Loucy (cell line): Measurements from ENCODE around the gene FAHD1.

ENCODE experiments used
- H2AFZ ChIP-seq: fragments of 200-600 bp; sonication (generic); 2 replicates; pipeline ENCODE4 v1.6.0; 2016; ENCODE audit warnings: antibody characterized with exemption, mild to moderate bottlenecking, low read length, moderate library complexity
- H3F3A ChIP-seq: fragments of 200-600 bp; 2 replicates; pipeline ENCODE4 v1.6.0; 2016; ENCODE audit warnings: antibody characterized with exemption, low read depth, mild to moderate bottlenecking
- H3K27me3 ChIP-seq: fragments of 200-600 bp; sonication (generic); 2 replicates; pipeline ENCODE4 v1.6.1; 2014; ENCODE audit warnings: low read length, mild to moderate bottlenecking; ENCODE audit not compliant: insufficient read depth, poor library complexity, severe bottlenecking
- H3K36me3 ChIP-seq: fragments of 200-600 bp; sonication (generic); 2 replicates; pipeline ENCODE4 v1.6.1; 2016; ENCODE audit warnings: low read length; ENCODE audit not compliant: insufficient read depth
- H3K4me1 ChIP-seq: fragments of 200-600 bp; sonication (generic); 2 replicates; pipeline ENCODE4 v1.5.1; 2014; ENCODE audit warnings: low read length, mild to moderate bottlenecking; ENCODE audit not compliant: insufficient read depth, poor library complexity, severe bottlenecking
- H3K4me2 ChIP-seq: fragments of 200-600 bp; sonication (generic); 2 replicates; pipeline ENCODE4 v1.6.0; 2014; ENCODE audit warnings: antibody characterized with exemption, low read length, low read depth, mild to moderate bottlenecking; ENCODE audit not compliant: poor library complexity, severe bottlenecking
- H3K4me3 ChIP-seq: fragments of 200-600 bp; sonication (generic); 2 replicates; pipeline ENCODE4 v1.5.1; 2014; ENCODE audit warnings: low read length, mild to moderate bottlenecking, mixed read lengths; ENCODE audit not compliant: poor library complexity, severe bottlenecking
- H3K79me2 ChIP-seq: fragments of 200-600 bp; sonication (generic); 2 replicates; pipeline ENCODE4 v1.6.1; 2014; ENCODE audit warnings: low read length; ENCODE audit not compliant: insufficient read depth
- H3K9ac ChIP-seq: fragments of 200-600 bp; sonication (generic); 2 replicates; pipeline ENCODE4 v1.6.0; 2014; ENCODE audit warnings: mild to moderate bottlenecking, low read depth, low read length, moderate library complexity; ENCODE audit not compliant: poor library complexity, severe bottlenecking
- H3K9me2 ChIP-seq: fragments of 200-600 bp; sonication (generic); replicated peaks from 2 replicates; pipeline ENCODE4 v1.6.1; 2016; ENCODE audit warnings: low read depth, low read length, mixed read lengths
- H3K9me3 ChIP-seq: fragments of 200-600 bp; sonication (generic); 2 replicates; pipeline ENCODE4 v1.6.1; 2014; ENCODE audit warnings: mild to moderate bottlenecking, antibody characterized with exemption, low read length, low read depth; ENCODE audit not compliant: insufficient read depth
- H4K20me1 ChIP-seq: fragments of 200-600 bp; sonication (generic); 2 replicates; pipeline ENCODE4 v1.6.0; 2014; ENCODE audit warnings: antibody characterized with exemption, low read length, mild to moderate bottlenecking; ENCODE audit not compliant: insufficient read depth, poor library complexity, severe bottlenecking
- EZH2phosphoT487 ChIP-seq: fragments of 200-600 bp; IDR thresholded peaks from 2 replicates; pipeline ENCODE4 v1.6.1; 2018; ENCODE audit warnings: antibody characterized with exemption, mild to moderate bottlenecking, moderate library complexity, borderline replicate concordance
- TF ChIP-seq, protein P1 (sequence below): fragments of 200-600 bp; sonication (generic); conservative IDR thresholded peaks from 2 replicates; pipeline ENCODE4 v1.5.1; 2014; ENCODE audit warnings: mild to moderate bottlenecking, antibody characterized with exemption, low read length

Gene FAHD1

DNA sequence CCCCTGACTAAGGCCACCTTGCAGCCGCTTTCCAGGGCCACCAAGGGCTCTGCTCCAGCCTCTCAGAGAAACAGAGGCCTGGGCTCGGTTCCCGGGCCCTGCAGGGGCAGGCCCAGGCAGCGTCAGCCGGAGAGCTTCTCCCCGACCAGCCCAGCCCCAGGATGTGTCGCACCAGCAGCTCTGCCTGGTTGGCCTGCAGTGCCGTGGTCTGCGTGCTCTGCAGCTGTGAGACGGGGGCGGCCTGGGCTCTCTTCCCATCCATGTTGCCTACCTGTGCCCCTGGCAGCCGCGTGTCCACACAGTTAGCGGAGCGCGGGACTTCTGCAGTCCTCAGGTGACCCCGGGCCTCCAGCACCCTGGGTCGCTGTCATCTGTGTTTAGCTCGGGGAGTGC, 38.3 kb upstream of the FAHD1 start:
- Histone ChIP-seq H3K79me2 (peaks cover 25% of the 10 kb centered on the region), H3F3A (no peaks in the 10 kb centered on the region), H3K36me3 (no peaks in the 10 kb centered on the region), H3K27me3 (no peaks in the 10 kb centered on the region), H2AFZ (no peak overlapping the region), H3K4me1 (no peaks in the 10 kb centered on the region), H3K4me2 (no peak overlapping the region), H3K4me3 (no peak overlapping the region), H3K9ac (no peak overlapping the region), H3K9me2 (no peaks in the 10 kb centered on the region), H3K9me3 (no peaks in the 10 kb centered on the region), H4K20me1 (no peaks in the 10 kb centered on the region)
- TF ChIP-seq, protein P1, sequence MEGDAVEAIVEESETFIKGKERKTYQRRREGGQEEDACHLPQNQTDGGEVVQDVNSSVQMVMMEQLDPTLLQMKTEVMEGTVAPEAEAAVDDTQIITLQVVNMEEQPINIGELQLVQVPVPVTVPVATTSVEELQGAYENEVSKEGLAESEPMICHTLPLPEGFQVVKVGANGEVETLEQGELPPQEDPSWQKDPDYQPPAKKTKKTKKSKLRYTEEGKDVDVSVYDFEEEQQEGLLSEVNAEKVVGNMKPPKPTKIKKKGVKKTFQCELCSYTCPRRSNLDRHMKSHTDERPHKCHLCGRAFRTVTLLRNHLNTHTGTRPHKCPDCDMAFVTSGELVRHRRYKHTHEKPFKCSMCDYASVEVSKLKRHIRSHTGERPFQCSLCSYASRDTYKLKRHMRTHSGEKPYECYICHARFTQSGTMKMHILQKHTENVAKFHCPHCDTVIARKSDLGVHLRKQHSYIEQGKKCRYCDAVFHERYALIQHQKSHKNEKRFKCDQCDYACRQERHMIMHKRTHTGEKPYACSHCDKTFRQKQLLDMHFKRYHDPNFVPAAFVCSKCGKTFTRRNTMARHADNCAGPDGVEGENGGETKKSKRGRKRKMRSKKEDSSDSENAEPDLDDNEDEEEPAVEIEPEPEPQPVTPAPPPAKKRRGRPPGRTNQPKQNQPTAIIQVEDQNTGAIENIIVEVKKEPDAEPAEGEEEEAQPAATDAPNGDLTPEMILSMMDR = no peak
- no peak for TF ChIP-seq EZH2phosphoT487

DNA sequence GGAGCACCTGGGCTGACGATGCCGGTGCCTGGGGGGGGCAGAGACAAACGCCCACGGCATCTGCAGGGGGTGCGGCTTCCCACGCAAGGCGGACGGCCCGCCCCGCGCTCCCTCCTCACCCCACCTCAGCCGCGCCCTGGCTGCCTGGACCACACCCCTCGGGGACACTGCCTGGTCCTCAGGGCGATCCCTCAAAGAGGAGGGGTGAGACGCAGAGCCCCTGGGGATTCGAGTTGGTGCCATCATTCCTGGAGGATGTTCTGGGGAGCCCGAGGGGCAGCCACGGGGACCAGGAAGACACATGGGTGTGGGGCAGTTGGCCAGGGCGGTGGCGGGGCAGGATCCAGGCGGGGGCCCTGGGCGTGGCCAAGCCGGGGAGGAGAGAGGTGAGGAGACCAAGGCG, 37.4 kb upstream of the FAHD1 start:
- H3K9me2 ChIP-seq = no peaks in the 10 kb centered on the region
- H3K79me2 ChIP-seq = peaks cover 16% of the 10 kb centered on the region; the same call in 1 of the 2 replicates
- H3K4me3 ChIP-seq = no peak overlapping the region
- H3K4me2 ChIP-seq = no peak overlapping the region
- no peak overlapping the region for H3K9ac ChIP-seq
- H3K27me3 ChIP-seq = no peaks in the 10 kb centered on the region
- no peaks in the 10 kb centered on the region for H3K4me1 ChIP-seq
- H3K36me3 ChIP-seq = no peaks in the 10 kb centered on the region
- H3F3A ChIP-seq = no peaks in the 10 kb centered on the region
- TF ChIP-seq EZH2phosphoT487 = no peak
- TF ChIP-seq, protein P1 = no peak
- H2AFZ ChIP-seq = no peak overlapping the region
- H4K20me1 ChIP-seq = no peaks in the 10 kb centered on the region
- H3K9me3 ChIP-seq = no peaks in the 10 kb centered on the region

DNA sequence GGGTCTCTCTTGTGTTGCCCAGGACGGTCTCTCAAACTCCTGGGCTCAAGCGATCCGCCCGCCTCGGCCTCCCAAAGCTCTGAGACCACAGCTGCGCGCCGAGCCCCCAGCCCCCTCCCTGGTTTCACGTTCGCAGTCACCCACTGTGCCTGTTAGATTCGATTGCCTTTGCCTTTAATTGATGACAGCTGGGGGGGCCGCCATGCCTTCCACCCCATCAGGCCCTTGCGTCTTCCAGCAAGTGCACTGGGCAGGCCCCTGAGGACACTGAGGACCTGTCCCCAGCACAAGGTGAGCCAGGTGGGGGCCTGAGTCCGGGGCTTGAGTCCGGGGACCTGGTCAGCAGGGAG, 36.8 kb upstream of the FAHD1 start:
- H3F3A ChIP-seq = no peaks in the 10 kb centered on the region
- H3K9ac ChIP-seq = no peak overlapping the region
- H4K20me1 ChIP-seq = no peaks in the 10 kb centered on the region
- no peak overlapping the region for H2AFZ ChIP-seq
- H3K4me2 ChIP-seq = no peak overlapping the region
- TF ChIP-seq, protein P1 = no peak
- no peak for TF ChIP-seq EZH2phosphoT487
- H3K9me2 ChIP-seq = no peaks in the 10 kb centered on the region
- no peaks in the 10 kb centered on the region for H3K27me3 ChIP-seq
- no peaks in the 10 kb centered on the region for H3K4me1 ChIP-seq
- peaks cover 10% of the 10 kb centered on the region; the same call in 1 of the 2 replicates for H3K79me2 ChIP-seq
- H3K36me3 ChIP-seq = no peaks in the 10 kb centered on the region
- no peaks in the 10 kb centered on the region for H3K9me3 ChIP-seq
- H3K4me3 ChIP-seq = no peak overlapping the region
